HG02759 (cell line): ENCODE results near the gene MYRF.

Experiments used
- ATAC-seq: cut with Tn5 transposase; IDR thresholded peaks from one replicate; pipeline ENCODE4 v1.9.1; 2021; ENCODE audit warnings: mild to moderate bottlenecking, moderate library complexity; ENCODE audit not compliant: unreplicated experiment

The MYRF gene

DNA sequence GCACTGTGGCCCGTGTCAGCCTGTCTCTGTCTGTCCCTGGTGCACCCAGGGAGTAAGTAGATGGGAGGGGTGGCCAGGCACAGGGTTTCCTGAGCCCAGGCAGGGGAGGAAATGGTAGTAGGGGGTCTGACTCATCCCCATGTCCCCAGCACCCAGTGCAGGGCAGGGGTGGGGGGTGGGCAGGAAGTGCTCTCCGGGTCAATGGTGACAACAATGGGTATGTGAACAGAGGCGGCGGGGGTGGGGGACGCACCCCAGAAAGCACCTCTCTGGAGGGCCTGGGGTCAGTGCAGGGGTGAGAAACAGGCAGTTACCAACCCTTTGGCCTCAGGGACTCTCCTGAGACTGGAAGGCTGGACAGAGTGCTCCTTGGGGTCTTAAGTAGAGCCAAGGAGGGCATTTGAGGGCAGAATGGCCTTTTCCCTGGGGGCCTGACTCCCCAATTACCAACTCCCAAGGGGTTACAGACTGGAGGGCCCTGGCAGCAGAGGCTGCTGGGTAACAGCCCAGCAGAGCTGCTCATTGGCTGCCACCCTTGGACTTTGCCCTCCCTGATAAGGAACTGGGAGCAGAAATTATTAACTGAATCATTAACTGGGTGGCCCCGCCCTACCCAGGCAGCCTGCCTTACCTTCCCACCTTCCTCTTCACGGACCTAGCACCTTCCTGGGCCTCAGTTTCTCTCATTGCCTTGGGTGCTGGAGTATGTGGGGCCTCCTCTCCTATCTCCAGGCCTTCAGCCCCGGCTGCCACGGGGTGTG, 4.2 kb downstream of the MYRF start:
- peak; percentile 43 for ATAC-seq

DNA sequence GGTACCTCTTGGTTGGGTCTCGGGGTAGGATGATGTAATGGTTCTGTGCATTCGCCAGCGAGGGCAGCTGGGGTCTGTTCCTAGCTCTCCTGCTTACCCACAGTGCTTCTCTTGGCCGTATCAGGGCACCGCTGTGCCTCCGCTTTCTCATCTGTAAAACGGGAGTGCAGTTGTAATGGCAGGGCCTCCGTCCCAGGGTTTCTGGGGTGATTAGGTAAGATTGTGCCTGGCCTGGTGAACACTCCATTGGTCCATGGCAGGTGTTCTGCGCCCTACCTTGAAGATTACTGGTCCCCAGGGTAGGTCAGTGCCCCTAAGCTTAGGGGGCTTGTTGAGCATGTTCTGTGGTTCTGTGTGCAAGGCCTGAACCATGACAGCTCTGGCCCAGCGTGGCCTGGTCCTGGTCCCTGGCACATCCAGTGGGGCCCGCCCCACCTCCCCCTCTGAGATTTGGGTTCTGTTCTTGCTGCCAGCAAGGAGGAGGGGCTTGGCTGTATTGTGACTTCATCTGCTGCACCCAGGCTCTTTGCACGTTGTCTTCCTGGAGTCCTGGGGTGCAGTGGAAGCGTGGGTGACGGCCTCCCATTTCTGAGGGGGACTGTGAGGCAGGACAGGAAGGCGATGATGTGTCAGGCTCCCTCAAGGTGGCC, 4.9 kb downstream of the MYRF start:
- ATAC-seq, result no peak

DNA sequence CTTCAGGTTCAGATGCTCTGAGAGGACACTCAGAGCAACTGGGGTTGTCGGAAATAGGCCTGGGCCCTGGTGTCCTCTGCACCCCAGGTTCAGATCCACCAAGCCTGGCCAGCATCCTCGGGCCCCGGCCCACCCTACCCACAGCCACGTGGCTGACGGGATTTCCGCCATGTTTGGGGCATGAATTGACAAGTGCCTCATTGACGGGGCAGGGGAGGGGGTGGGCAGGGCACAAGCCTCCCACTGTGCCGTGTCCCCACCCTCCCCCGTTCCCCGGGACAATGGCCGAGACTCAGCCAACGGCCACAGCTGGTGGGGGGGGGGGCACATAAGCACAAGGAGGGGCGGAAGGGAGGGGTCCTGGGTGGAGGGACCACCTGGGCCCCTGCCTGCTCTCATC, 8.5 kb downstream of the MYRF start:
- ATAC-seq, result no peak

DNA sequence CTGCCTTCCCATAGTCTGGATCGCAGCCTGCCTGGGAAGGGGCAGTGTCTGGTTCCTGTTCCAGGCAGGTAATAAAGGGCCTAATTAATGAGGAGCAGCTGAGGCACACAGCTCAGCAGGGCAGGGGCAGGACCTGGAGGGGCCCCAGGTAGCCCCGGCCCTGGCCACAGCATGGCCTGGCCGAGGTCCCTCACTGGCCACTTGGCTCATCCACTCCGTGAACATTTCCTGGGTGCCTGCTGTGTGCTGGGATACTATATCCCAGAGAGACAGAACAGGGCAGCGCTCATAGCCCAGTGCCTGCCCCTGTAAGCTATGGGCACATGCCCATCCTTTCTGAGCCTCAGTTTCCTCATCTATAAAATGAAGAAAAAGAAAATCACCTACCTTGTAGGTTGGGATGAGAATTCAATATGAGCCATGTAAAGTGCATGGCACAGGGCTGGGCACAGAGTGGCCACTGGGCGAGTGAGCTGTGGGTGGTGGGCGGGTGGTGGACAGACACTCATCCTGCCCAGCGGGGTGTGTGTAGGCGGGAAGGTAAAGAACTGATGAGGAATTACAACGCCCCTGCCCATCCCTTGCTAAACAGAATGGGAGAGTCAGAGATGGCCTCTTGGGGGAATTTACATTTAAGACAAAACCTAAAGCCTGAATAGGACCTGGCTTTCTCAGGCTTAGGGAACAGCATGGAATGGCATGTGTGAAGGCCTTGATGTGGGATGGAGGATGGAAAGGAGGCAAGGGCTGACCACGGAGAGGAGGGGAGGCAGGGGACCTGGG, 9.2 kb downstream of the MYRF start:
- no peak for ATAC-seq

DNA sequence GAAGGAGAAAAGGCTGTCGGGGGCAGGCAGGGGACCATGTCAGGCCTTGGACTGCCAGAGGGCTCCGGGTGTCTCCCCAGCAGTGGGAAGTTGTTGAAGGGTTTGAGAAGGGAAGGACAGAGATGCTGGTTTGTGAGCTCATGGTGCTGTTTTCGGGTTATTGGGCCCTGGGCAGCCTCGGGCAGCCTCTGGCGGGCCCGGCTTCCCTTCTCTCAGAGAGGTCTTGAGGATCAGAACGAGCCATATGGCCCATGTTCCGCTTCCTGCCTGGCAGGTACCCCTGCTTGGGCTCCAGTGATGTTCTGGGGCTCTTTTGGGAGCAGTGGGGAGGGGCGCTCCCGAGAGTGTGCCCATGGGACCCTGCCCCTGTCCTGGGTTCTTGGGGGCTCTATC, 9.8 kb downstream of the MYRF start:
- no peak for ATAC-seq

DNA sequence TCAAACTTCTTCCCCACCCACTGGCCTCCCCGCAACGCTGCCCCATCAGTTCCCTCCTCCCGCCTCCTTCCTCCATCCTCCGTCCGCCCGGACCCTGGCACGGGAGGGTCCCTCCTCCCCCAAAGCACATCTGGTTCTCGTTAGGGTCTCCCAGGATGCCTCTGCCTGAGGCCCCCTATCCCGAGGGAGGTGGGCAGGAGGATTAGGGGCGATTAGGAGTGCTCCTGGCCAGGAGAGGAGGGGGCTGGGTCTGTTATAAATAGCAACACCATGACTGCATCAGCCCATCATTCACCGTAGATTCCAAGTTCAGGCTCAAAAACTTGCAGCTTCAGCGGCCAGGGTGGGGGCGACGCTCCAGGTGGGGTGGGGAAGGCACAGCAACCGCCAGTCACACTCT, 10.4 kb downstream of the MYRF start:
- ATAC-seq, result no peak

DNA sequence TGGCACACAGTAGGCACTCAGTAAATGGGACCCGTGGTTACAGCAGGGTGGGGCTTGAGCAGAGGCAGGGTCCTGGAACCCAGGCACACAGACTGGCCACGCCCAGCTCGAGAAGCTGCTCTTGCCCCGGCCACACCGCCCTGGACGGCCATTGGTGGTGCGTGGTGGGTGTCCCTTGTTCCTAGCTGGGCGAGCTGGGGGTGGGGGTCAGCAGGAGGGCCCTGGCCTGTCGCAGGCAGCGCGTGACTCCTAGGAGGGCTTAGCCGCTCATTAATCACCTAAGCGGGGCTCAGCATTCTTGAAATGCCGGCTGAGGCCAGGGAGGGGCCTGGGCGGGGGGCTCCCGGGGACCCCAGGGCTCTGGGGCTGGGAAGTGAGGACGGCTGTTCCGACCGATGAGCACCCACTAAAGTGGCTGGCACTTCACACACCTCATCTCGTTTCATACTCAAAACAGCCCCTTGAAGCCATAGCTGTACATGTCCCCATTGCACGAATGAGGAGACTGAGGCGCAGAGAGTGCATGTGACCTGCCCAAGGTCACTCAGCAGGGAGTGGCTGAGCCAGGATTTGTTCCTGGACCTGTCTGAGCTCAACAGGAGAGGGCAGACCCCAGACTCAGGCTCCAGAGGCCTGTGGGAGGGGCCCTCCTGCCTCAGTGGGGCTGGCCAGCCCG, 11.6 kb downstream of the MYRF start:
- no peak for ATAC-seq

DNA sequence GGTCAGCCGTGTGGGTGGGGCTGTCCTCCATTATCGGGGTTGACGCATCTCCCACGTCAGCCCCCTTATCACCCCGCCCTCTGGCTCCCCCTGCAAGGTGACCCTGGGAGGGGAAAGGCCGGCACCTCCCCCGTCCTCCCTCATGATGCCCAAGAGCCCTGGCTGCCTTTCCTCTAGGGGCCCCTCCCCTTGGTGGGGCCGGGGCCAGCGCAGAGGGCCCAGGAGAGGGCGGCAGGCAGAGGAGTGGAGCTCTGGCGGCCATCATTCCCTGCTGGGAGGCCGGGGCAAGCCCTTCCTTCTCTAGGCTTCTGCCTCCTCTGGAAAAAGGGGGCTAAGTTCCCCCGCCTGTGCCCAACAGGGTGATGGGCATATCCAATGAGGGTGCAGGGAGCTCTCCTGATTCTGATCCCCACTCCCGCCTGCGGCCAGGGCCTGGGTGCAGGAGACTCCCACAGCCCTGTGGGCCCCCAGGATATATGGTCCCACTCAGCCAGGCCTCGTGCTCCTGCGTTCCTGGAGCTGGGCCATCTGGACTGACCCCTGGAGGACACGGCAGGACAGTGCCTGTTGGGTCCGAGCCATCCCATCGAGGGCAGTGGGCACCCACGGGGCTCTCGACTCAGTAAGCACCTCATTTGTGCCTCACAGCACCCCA, 12.3 kb downstream of the MYRF start:
- ATAC-seq, result no peak

DNA sequence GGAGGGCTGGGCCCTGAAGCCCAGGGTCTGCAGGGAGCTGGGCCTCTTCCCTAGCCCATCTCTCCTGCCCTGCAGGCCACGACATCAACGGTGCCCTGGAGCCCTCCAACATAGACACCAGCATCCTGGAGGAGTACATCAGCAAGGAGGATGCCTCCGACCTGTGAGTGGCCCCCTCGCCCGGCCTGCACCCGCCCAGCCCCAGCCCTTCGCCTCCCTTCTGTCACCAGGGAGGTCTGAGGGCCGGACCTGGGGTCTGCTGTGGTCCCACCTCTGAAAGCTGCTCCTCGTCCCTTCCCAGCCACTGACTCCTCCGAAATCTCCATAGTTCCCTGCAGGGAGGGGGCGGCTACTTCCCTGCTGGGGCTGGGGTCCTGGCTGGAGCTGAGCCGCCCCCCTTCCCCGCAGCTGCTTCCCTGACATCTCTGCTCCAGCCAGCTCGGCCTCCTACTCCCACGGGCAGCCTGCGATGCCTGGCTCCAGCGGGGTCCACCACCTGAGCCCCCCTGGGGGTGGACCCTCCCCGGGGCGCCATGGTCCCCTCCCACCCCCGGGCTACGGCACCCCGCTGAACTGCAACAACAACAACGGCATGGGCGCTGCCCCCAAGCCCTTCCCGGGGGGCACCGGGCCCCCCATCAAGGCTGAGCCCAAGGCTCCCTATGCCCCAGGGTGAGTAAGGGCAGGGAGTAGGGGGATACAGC, 13.3 kb downstream of the MYRF start:
- no peak for ATAC-seq

DNA sequence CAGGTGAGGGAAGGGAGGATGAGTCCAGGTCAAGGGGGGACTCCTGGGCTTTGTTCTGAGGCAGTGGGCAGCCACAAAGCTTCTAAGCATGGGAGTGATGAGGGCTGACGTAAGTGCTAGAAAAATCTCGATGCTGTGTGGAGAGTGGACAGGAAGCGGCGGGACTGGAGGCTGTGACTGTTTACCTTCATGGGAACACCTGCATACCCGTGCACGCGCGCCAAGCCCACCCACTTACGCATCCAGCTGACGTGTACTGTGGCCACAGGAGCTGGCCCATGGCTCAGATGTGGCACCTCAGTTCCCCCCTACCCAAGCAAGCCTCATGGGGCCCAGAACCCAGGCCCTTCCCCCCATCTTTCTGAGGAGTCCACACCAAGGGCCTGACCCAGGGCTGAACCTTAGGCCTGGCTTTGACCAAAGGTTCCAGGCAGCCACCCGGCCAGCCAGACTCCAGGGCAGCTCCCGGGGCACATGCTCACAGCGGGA, 14.0 kb downstream of the MYRF start:
- no peak for ATAC-seq

DNA sequence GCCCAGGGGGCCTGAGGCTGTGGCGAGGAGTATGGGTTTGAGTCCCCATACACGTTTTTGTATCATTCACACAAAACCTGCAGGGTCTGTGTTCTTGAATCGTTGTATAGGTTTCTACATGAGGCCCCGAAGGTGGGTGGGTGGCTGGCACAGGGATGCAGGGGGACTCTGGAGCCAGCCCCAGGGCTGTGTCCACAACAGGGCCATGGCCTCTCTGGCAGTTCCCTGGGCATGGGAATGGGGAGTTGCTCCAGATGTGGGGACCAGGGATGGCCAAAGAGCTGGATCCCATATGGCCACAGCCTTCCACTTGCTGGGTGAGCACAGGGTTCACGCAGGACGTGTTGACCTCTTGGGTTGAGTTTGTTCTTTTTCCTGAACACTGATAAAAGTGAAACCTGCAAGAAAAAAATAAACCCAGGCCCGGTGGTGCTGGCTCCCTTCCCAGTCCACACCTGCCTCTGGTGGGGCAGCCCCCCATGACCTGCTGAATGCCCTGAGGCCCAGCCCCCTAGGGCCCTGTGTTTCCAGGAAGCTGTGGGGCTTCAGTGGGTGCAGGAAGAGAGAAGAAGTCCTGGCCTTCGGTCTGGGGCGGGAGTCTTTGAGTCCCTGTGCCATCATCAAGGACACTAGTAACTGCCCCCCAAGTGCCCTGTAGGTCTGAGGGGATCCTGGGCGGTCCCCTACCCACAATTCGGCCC, 16.1 kb downstream of the MYRF start:
- no peak for ATAC-seq

DNA sequence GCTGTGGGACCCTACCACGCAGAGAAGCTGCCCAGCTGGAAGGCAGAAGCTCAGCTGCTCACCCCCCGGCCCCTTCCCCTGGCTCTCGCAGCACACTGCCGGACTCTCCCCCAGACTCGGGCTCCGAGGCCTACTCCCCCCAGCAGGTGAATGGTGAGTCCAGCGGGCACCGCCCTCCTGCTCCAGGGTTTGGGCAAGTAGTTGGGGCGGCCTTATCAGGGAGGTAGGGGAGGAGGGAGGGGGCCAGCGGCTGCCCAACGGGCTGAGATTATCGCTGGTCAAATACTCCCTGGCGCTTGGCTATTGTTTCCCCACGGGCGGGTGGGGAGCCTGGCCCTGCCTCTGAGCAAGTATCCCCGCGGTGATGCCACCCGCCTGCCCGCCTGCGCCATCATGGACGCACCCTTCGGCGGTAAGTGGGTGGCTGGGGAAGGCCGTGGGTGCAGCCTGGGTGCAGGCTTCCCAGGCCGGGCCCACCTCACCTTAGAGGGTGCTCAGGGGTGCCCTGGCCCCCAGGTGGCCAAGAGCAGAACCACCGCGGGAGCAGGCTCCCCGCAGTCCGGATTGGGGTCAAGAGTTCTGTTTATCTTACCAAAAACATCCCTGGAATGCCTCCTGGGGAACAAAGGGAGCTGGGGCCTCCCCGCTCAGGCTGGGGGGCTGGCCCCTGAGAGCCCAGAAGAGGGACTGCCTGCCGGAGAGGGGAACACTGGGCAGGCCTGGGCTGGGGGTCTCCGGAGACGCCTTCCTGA, 16.9 kb downstream of the MYRF start:
- ATAC-seq, result no peak

DNA sequence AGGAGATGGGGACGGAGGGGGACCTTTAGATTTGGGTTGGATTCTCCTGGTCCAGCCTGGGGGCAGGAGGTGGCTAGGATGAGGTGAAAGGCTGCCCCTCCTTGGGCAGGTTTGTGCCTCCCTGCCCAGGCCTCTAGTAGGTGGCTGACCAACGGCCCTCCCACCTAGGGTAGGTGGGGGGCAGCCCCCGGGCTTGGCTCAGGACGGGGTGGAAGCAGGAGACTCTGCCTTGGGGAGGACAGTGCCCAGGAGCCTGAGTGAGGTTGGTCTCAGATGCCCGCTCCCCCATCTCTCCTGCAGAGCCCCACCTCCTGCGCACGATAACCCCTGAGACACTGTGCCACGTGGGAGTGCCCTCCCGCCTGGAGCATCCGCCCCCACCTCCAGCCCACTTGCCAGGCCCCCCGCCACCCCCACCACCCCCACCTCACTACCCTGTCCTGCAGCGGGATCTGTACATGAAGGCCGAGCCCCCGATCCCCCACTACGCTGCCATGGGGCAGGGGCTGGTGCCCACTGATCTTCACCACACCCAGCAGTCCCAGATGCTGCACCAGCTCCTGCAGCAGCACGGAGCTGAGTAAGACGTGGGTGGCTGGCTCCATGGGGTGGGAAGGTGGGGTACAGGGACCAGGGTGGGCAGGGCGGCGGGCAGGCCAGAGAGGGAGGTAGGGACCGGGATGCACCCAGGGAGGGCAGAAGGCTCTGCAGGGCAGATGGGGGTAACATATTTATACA, 17.7 kb downstream of the MYRF start:
- ATAC-seq, result no peak

DNA sequence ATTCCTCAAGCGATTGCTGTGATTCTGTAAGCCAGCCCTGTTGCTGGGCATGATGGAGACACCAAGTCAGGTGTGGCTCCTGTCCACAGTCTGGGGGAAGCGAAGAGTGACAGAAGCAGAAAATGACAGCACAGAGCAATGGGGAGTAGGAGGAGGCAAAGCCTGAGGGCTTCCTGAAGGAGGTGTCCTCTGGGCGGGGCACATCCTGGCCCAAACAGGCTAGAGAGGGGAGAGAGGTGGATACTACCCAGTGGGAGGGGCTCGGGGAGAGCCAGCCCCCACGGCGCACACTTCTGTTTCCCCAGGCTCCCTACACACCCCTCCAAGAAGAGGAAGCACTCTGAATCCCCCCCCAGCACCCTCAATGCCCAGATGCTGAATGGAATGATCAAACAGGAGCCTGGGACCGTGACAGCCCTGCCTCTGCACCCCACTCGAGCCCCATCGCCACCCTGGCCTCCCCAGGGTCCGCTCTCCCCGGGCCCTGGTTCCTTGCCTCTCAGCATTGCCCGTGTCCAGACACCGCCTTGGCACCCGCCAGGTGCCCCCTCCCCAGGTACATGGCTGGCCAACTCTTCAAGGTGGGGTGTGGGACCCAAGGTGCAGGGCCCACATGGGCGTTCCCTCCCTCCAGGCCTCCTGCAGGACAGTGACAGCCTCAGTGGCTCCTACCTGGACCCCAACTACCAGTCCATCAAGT, 18.9 kb downstream of the MYRF start:
- ATAC-seq, result no peak

DNA sequence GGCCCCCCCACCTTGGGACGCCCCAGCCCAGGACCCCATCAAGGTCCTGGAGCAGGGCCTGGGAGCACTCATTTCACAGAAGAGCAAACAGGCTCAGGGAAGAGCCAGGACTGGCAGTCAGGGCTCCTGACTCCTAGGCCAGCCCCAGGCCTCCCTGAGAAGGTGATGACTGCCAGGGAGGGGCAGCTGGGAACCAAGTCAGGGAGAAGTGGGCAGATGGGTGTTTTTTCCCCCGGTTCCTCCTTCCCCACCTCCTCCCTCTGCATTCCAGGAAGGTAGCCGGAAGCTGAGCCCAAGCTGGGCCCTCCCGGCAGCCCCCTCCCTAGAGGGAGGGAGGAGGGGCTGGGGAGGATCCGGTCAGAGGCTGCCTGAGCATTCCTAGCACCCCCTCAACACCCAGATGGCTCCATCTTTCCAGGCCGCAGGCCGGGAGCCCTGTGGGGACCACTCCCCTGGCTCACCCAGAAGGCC, 19.6 kb downstream of the MYRF start:
- ATAC-seq, result no peak

DNA sequence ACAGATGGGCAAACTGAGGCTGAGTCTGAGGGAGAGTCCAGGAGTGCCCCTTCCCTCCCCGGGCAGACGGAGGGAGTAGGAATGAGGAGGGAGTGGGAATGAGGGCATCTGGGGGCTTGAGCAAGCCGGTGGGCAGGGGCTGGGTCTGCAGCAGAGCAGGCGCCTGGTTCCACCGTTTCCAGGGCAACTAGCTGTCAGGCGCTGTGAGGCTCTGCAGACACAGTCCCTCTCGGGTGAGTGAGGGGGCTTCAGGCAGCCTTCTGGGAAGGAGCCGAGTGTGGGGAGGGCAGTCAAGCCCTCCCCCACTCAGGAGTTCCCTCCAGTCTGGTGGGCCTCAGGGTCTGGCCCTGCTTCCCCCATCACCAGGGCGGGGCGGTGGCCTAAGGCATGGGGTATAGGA, 20.9 kb downstream of the MYRF start:
- no peak for ATAC-seq

DNA sequence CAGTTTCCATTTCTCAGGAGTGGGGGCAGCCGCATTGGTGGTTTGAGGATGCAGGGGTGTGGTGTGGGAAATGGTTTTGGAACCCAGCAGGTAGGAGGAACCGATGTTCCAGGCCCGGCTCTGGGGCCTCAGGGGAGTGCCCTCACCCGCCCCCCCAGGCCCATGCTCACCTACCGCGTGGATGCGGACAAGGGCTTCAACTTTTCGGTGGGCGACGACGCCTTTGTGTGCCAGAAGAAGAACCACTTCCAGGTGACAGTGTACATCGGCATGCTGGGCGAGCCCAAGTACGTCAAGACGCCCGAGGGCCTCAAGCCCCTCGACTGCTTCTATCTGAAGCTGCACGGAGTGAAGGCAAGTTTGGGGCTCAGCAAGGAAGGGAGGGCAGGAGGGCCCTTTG, 21.4 kb downstream of the MYRF start:
- ATAC-seq, result no peak
